ENCODE results near the gene AP1G1.

DNA sequence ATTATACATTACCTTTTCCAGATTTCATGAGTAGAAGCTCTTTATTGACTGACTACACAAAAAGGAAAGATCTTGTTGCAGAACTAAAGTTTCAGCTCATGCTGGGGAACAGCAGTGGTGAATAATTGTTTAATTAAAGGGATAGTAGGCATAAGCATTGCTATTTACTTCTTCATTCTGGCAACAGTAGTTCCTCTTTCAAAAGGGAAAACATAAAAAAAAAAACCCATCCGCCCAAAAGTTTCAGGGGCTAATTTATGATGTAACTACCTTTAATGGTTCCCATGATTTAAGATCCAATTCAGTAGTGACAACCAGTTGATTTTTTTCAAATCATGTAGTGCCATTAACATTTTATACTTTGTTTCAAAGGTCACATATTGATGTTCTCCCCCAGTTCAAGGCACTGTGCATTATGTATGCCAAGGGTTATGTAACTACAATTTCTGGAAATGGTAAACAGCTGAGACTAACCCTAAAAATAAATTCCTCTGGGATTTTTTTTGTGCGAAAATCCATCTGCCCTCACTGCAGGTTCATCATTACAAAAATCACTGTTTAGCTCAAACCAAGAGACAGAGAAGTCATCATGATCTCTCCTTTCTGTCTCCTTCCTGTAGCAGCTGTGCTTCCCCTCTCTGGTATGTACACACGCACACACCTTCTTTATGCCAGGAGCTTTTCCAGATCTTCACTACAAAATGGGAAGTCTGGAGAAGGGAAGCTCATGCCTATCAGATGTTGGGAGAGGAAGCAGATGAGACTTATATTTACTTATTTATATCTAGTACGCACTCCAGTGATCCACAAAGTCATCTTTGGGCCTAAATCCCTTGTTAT is 81.9 kb downstream of the AP1G1 start:
- TF ChIP-seq EZH2phosphoT487 (IDR thresholded peaks at IDR 0.05; ENCODE audit: borderline replicate concordance, low read length) = no peak
- TF ChIP-seq, protein P1, sequence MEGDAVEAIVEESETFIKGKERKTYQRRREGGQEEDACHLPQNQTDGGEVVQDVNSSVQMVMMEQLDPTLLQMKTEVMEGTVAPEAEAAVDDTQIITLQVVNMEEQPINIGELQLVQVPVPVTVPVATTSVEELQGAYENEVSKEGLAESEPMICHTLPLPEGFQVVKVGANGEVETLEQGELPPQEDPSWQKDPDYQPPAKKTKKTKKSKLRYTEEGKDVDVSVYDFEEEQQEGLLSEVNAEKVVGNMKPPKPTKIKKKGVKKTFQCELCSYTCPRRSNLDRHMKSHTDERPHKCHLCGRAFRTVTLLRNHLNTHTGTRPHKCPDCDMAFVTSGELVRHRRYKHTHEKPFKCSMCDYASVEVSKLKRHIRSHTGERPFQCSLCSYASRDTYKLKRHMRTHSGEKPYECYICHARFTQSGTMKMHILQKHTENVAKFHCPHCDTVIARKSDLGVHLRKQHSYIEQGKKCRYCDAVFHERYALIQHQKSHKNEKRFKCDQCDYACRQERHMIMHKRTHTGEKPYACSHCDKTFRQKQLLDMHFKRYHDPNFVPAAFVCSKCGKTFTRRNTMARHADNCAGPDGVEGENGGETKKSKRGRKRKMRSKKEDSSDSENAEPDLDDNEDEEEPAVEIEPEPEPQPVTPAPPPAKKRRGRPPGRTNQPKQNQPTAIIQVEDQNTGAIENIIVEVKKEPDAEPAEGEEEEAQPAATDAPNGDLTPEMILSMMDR (IDR thresholded peaks at IDR 0.05; ENCODE audit: low read depth, low read length, poor library complexity, severe bottlenecking) = no peak
